HCT116 (cell line): Measurements from ENCODE around the gene AGL. TPM values are rescaled to one million over a fixed set of nuclear protein-coding genes. Genes with fewer than 3 reads are reported as not detected.

Source experiments
- ATAC-seq: fragments of 200-7000 bp; cut with Tn5 transposase; 2 replicates; pipeline ENCODE4 v1.9.1; 2020; ENCODE audit warnings: mild to moderate bottlenecking, moderate library complexity
- BruUV-seq: library from RNA; stranded (reverse); fragments of 400-500 nt; replicated peaks from 2 replicates; lab custom pipeline; 2021; lab: Mats Ljungman, UMichigan
- CTCF ChIA-PET: fragments of 300-600 bp; sonication (Branson Sonifier 250); formaldehyde crosslinking; loops from one replicate; lab custom pipeline; 2021; ENCODE audit warnings: antibody characterized with exemption; lab: Charles Lee
- POLR2A ChIA-PET: fragments of 300-600, 350-600 bp; sonication (Branson Sonifier 250); formaldehyde crosslinking; loops from one replicate; lab custom pipeline; 2021; ENCODE audit warnings: antibody characterized with exemption; lab: Charles Lee
- RAD21 ChIA-PET, 2 experiments: fragments of 300-600 bp; sonication (Branson Sonifier 250); formaldehyde crosslinking; loops; one replicate each; lab custom pipeline; 2023; ENCODE audit warnings: low total read pairs in 2 of 2; ENCODE audit not compliant: uncharacterized antibody in 2 of 2, unreplicated experiment in 2 of 2, low non-redundant PET in 1 of 2; lab: Charles Lee
- DNase-seq: peaks from one replicate; pipeline ENCODE4 v3.0.0-alpha.2; 2010; ENCODE audit warnings: low read depth, low spot score
- H2AFZ ChIP-seq: fragments of 200-600 bp; shearing (Covaris generic), sonication (generic); 2 replicates; pipeline ENCODE4 v1.6.1; 2017; ENCODE audit warnings: low read depth, mixed run types, mixed read lengths, antibody characterized with exemption, low read length; ENCODE audit not compliant: poor library complexity, severe bottlenecking
- H3K27ac ChIP-seq: 2 replicates; pipeline ENCODE4 v1.5.1; 2012; ENCODE audit warnings: low read depth, low read length
- H3K27me3 ChIP-seq: fragments of 200-600 bp; sonication (generic); 2 replicates; pipeline ENCODE4 v1.6.1; 2016; ENCODE audit warnings: mixed run types, low read length, mixed read lengths; ENCODE audit not compliant: insufficient read depth
- H3K36me3 ChIP-seq, 2 experiments: fragments of 200-500 bp in 1 of 2; fragments of 200-600 bp in 1 of 2; sonication (Bioruptor generic) in 1 of 2; sonication (generic) in 1 of 2; 2 replicates each; pipeline versions ENCODE4 v1.5.1 to v1.6.1; 2014 to 2016; ENCODE audit warnings: low read length in 2 of 2, inconsistent platforms in 1 of 2, mixed read lengths in 1 of 2, mixed run types in 1 of 2; ENCODE audit not compliant: insufficient read depth in 2 of 2, control insufficient read depth in 1 of 2
- H3K4me1 ChIP-seq, 2 experiments: fragments of 200-600 bp in 1 of 2; sonication (generic) in 1 of 2; 2 replicates each; pipeline versions ENCODE4 v1.5.1 to v1.6.1; 2012 to 2017; ENCODE audit warnings: low read length in 2 of 2, inconsistent platforms in 1 of 2, mild to moderate bottlenecking in 1 of 2, mixed read lengths in 1 of 2, mixed run types in 1 of 2, moderate library complexity in 1 of 2; ENCODE audit not compliant: insufficient read depth in 2 of 2, control insufficient read depth in 1 of 2
- H3K4me2 ChIP-seq: fragments of 200-600 bp; sonication (generic); 2 replicates; pipeline ENCODE4 v1.6.1; 2017; ENCODE audit warnings: mixed run types, low read length, mixed read lengths
- H3K4me3 ChIP-seq, 2 experiments: fragments of 200-600 bp in 1 of 2; sonication (generic) in 1 of 2; replicated peaks in 1 of 2; 2 replicates each; pipeline ENCODE4 v1.5.1; 2011 to 2016; ENCODE audit warnings: low read length in 2 of 2, control low read depth in 1 of 2, low read depth in 1 of 2, mild to moderate bottlenecking in 1 of 2, mixed read lengths in 1 of 2, mixed run types in 1 of 2
- H3K79me2 ChIP-seq: fragments of 200-600 bp; sonication (generic); 2 replicates; pipeline ENCODE4 v1.6.1; 2017; ENCODE audit warnings: mild to moderate bottlenecking, mixed run types, low read length, moderate library complexity, mixed read lengths; ENCODE audit not compliant: insufficient read depth
- H3K9ac ChIP-seq: fragments of 200-600 bp; sonication (generic); 2 replicates; pipeline ENCODE4 v1.6.1; 2016; ENCODE audit warnings: low read length, mixed read lengths
- H3K9me2 ChIP-seq: fragments of 200-600 bp; sonication (generic), shearing (Covaris generic); 2 replicates; pipeline ENCODE4 v1.6.1; 2017; ENCODE audit warnings: mixed run types, mild to moderate bottlenecking, moderate library complexity; ENCODE audit not compliant: insufficient read depth
- H3K9me3 ChIP-seq, 2 experiments: fragments of 200-500 bp in 1 of 2; fragments of 200-600 bp in 1 of 2; sonication (Bioruptor generic) in 1 of 2; sonication (generic) in 1 of 2; 2 replicates each; pipeline ENCODE4 v1.6.1; 2014 to 2017; ENCODE audit warnings: low read length in 2 of 2, mixed read lengths in 2 of 2, inconsistent platforms in 1 of 2, low read depth in 1 of 2, mild to moderate bottlenecking in 1 of 2, mixed run types in 1 of 2, moderate library complexity in 1 of 2; ENCODE audit not compliant: control insufficient read depth in 1 of 2, insufficient read depth in 1 of 2
- H4K20me1 ChIP-seq: fragments of 200-600 bp; sonication (generic), shearing (Covaris generic); 2 replicates; pipeline ENCODE4 v1.6.1; 2017; ENCODE audit warnings: mixed run types, mild to moderate bottlenecking, moderate library complexity; ENCODE audit not compliant: insufficient read depth
- CBX3 ChIP-seq: IDR thresholded peaks from 2 replicates; pipeline ENCODE4 v1.6.1; 2012; ENCODE audit warnings: low read depth
- CEBPB ChIP-seq: IDR thresholded peaks from 2 replicates; pipeline ENCODE4 v1.6.1; 2012; ENCODE audit warnings: low read depth
- EGR1 ChIP-seq: IDR thresholded peaks from 2 replicates; pipeline ENCODE4 v1.6.1; 2012; ENCODE audit warnings: low read depth
- EZH2phosphoT487 ChIP-seq: fragments of 200-600 bp; IDR thresholded peaks from 2 replicates; pipeline ENCODE4 v1.6.1; 2018; ENCODE audit warnings: antibody characterized with exemption, borderline replicate concordance
- POLR2A ChIP-seq: IDR thresholded peaks from 2 replicates; pipeline ENCODE4 v1.7.0; 2011; ENCODE audit warnings: borderline replicate concordance; ENCODE audit not compliant: insufficient read depth, insufficient read length; ENCODE audit errors: extremely low read depth
- RAD21 ChIP-seq: IDR thresholded peaks from 2 replicates; pipeline ENCODE4 v1.6.1; 2012; ENCODE audit warnings: low read depth, mild to moderate bottlenecking
- SP1 ChIP-seq: IDR thresholded peaks from 2 replicates; pipeline ENCODE4 v1.6.1; 2012; ENCODE audit warnings: low read depth
- SRF ChIP-seq: IDR thresholded peaks from 2 replicates; pipeline ENCODE4 v1.6.1; 2012; ENCODE audit warnings: low read depth
- YY1 ChIP-seq: IDR thresholded peaks from 2 replicates; pipeline ENCODE4 v1.6.1; 2011; ENCODE audit warnings: low read length, low read depth, moderate library complexity, mild to moderate bottlenecking; ENCODE audit not compliant: insufficient replicate concordance; ENCODE audit errors: extremely low read depth
- ZFX ChIP-seq: fragments of 450-650 bp; IDR thresholded peaks from 2 replicates; pipeline ENCODE4 v1.6.1; 2017
- intact Hi-C: fragments of 100-400 bp; cut with micrococcal nuclease; formaldehyde crosslinking; loops from 2 replicates; pipeline ENCODE4 v1.10.0; 2022
- total RNA-seq: library from RNA; stranded (reverse); gene quantifications from one replicate; pipeline ENCODE4 v1.2.1, GENCODE V29; 2021; ENCODE audit not compliant: unreplicated experiment
- TF ChIP-seq, protein P1 (sequence below), 3 experiments: fragments of 200-600 bp in 1 of 3; sonication (generic) in 1 of 3; IDR thresholded peaks in 2 of 3; conservative IDR thresholded peaks in 1 of 3; 2 replicates each; pipeline ENCODE4 v1.5.1; 2012 to 2017; ENCODE audit warnings: low read depth in 2 of 3, low read length in 2 of 3, antibody characterized with exemption in 1 of 3, borderline replicate concordance in 1 of 3, control low read depth in 1 of 3, mild to moderate bottlenecking in 1 of 3, mixed read lengths in 1 of 3, mixed run types in 1 of 3, moderate library complexity in 1 of 3; ENCODE audit not compliant: insufficient read depth in 1 of 3
- TF ChIP-seq, protein P2 (sequence below): IDR thresholded peaks from 2 replicates; pipeline ENCODE4 v1.6.1; 2012
- TF ChIP-seq, protein P3 (sequence below): IDR thresholded peaks from 2 replicates; pipeline ENCODE4 v1.6.1; 2012

AGL gene
- total RNA-seq, 1 experiment from 2014 or later: 19.4 TPM

DNA sequence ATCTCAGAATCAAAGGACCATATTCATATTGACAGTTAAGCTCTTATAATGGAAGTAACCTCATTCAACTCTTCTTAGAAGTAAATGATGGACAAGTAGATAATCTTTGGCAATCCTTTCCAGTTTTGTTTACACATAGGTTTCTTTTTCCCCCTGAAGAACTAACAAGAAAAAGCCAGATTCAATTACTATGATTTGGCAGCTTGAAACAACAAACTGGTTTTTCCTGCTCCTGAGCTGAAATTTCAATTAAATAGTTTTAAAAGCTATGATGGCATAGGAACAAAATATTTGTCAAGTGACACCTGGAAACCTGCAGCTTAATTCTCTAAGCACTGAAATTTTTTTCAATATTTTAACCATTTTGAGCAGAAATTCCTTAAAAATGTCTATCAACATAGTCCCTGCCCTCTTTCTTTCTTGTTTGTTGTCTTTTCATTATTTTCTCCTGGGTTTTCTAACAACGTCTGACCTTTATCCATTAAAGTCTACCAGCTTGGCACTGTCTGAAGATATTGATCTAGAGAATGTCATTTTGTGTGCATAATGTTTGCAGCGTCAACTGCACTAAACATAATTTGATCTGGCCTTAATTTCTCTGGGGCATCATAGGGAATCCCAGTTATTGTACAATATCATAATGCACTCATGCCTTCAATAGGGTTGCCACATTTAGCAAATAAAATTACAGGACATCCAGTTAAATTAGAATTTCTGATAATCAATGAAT, 115.7 kb downstream of the AGL start:
- POLR2A ChIA-PET: no interaction called here

More for the DNA sequence above, 115.7 kb downstream of the AGL start:
- no peaks in the 10 kb centered on the region for H3K9me3 ChIP-seq
- ChIA-PET RAD21 (no interaction called here), CTCF (no interaction called here)
- DNase-seq (no peak), ATAC-seq (no peak)
- intact Hi-C loops: loop anchor here (5.0 kb wide), 1 partner anchor 114 kb away; the partner anchor contains the start of gene AGL
- peaks cover 5% of the 10 kb centered on the region for H3K79me2 ChIP-seq
- no peak overlapping the region for H3K4me3 ChIP-seq
- H4K20me1 ChIP-seq: no peaks in the 10 kb centered on the region
- H3K27me3 ChIP-seq: no peaks in the 10 kb centered on the region
- peaks cover 0 to 18% of the 10 kb centered on the region in 2 experiments; a peak in 3 of 4 replicates for H3K4me1 ChIP-seq
- H2AFZ ChIP-seq: no peak overlapping the region
- no peaks in the 10 kb centered on the region for H3K36me3 ChIP-seq
- H3K4me2 ChIP-seq: no peak overlapping the region
- H3K9me2 ChIP-seq: no peaks in the 10 kb centered on the region
- BruUV-seq: no TSS peak
- H3K27ac ChIP-seq: no peak overlapping the region
- H3K9ac ChIP-seq: no peak overlapping the region
- TF ChIP-seq ZFX (no peak), EZH2phosphoT487 (no peak), CBX3 (no peak), SRF (no peak), YY1 (no peak), EGR1 (no peak), POLR2A (no peak), CEBPB (no peak), SP1 (no peak), RAD21 (no peak)
- TF ChIP-seq, protein P1, sequence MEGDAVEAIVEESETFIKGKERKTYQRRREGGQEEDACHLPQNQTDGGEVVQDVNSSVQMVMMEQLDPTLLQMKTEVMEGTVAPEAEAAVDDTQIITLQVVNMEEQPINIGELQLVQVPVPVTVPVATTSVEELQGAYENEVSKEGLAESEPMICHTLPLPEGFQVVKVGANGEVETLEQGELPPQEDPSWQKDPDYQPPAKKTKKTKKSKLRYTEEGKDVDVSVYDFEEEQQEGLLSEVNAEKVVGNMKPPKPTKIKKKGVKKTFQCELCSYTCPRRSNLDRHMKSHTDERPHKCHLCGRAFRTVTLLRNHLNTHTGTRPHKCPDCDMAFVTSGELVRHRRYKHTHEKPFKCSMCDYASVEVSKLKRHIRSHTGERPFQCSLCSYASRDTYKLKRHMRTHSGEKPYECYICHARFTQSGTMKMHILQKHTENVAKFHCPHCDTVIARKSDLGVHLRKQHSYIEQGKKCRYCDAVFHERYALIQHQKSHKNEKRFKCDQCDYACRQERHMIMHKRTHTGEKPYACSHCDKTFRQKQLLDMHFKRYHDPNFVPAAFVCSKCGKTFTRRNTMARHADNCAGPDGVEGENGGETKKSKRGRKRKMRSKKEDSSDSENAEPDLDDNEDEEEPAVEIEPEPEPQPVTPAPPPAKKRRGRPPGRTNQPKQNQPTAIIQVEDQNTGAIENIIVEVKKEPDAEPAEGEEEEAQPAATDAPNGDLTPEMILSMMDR (IDR thresholded peaks at IDR 0.05 in 2 of 3, conservative IDR thresholded peaks at IDR 0.05 in 1 of 3; ENCODE audit: borderline replicate concordance in 1 of 3, insufficient read depth in 1 of 3, low read depth in 2 of 3, low read length in 2 of 3): no peak
- TF ChIP-seq, protein P2, sequence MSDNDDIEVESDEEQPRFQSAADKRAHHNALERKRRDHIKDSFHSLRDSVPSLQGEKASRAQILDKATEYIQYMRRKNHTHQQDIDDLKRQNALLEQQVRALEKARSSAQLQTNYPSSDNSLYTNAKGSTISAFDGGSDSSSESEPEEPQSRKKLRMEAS: no peak
- TF ChIP-seq, protein P3, sequence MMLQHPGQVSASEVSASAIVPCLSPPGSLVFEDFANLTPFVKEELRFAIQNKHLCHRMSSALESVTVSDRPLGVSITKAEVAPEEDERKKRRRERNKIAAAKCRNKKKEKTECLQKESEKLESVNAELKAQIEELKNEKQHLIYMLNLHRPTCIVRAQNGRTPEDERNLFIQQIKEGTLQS: no peak
